Upper lobe of left lung (tissue), 6 donors: ENCODE data around the gene MPHOSPH9. TPM values are rescaled to one million over a fixed set of nuclear protein-coding genes. Genes with fewer than 3 reads are reported as not detected.

Experiments used
- ATAC-seq, 2 donors: fragments of 200-7000 bp; cut with Tn5 transposase; one replicate each; pipeline ENCODE4 v1.9.1; 2022; ENCODE audit warnings: mild to moderate bottlenecking in 2 of 2, moderate library complexity in 2 of 2; ENCODE audit not compliant: low FRiP score in 2 of 2
- DNase-seq, 2 donors: peaks; one replicate each; pipeline ENCODE4 v3.0.0-alpha.2; 2019 to 2020
- H3K27ac ChIP-seq, 4 donors: fragments of 200-600 bp; sonication (generic); one replicate each; pipeline ENCODE4 v1.5.1; 2016 to 2019
- H3K27me3 ChIP-seq, 4 donors: fragments of 200-600 bp; sonication (generic); one replicate each; pipeline ENCODE4 v1.5.1; 2017 to 2019
- H3K36me3 ChIP-seq, 4 donors: fragments of 200-600 bp; sonication (generic); one replicate each; pipeline ENCODE4 v1.5.1; 2016 to 2019
- H3K4me1 ChIP-seq, 4 donors: fragments of 200-600 bp; sonication (generic); one replicate each; pipeline ENCODE4 v1.5.1; 2018 to 2019
- H3K4me3 ChIP-seq, 4 donors: fragments of 200-600 bp; sonication (generic); one replicate each; pipeline ENCODE4 v1.5.1; 2017 to 2019; ENCODE audit warnings: mild to moderate bottlenecking in 2 of 4, moderate library complexity in 1 of 4
- H3K9me3 ChIP-seq, 4 donors: fragments of 200-600 bp; sonication (generic); one replicate each; pipeline ENCODE4 v1.5.1; 2018 to 2019
- EP300 ChIP-seq, 4 donors: sonication (generic); formaldehyde crosslinking; IDR thresholded peaks; one replicate each; pipeline ENCODE4 v1.5.1; 2017; ENCODE audit warnings: antibody characterized with exemption in 4 of 4, control low read depth in 2 of 4
- POLR2A ChIP-seq, 4 donors: fragments of 450-650 bp; IDR thresholded peaks; one replicate each; pipeline ENCODE4 v1.5.1; 2016 to 2017; ENCODE audit warnings: antibody characterized with exemption in 4 of 4, mild to moderate bottlenecking in 2 of 4
- POLR2AphosphoS5 ChIP-seq, 2 donors: sonication (generic); formaldehyde crosslinking; IDR thresholded peaks; one replicate each; pipeline ENCODE4 v1.5.1; 2017; ENCODE audit warnings: antibody characterized with exemption in 2 of 2
- WGBS, 2 donors: methylation state at CpG; one replicate each; pipeline ENCODE4 v1.1.5; 2017 to 2018; 5-methylcytosine and 5-hydroxymethylcytosine counted together
- total RNA-seq, 6 donors: library from RNA; depleted of rRNA in 4 of 6; stranded (reverse); fragments of >200 nt in 4 of 6; gene quantifications; one replicate each; pipeline versions ENCODE4 v1.1.0 to v1.2.1, GENCODE V29; 2016 to 2021
- TF ChIP-seq, protein P1 (sequence below), 6 experiments: fragments of 450-650 bp in 4 of 6; fragments of 200-600 bp in 2 of 6; sonication (generic) in 2 of 6; IDR thresholded peaks; one replicate each; pipeline ENCODE4 v1.5.1; 2016 to 2019; ENCODE audit warnings: antibody characterized with exemption in 6 of 6
- donor health status: DM: no; HTN: no; CAD: no; lungs with moderate emphysema.
- donor health status: DM: no; HTN: yes; CAD: no; lungs with severe emphysema.

MPHOSPH9 gene
- total RNA-seq, 6 donors from 2014 or later = 12.6 to 82.8 (median 17.6) TPM

DNA sequence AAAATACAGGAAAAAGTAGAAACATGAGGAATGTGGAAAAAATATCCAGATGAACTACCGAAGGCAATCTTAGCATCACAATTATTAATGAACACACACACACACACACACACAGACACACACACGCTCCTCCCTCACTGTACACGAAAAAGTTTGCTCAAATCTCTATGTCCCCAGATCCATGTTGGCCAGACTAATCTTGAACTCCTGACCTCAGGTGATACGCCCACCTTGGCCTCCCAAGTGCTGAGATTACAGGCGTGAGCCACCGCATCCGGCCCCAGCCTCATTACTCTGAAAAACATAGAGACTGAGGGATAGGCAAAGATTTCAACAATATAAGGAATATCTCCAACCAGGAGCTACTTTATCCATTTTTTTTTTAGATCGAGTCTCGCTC lies 99.2 kb downstream of the MPHOSPH9 start:
- H3K4me3 ChIP-seq = no peak overlapping the region
- 73 to 74% methylated on average over 9 of the region's 9 CpGs for WGBS, 2 donors
- no peaks in the 10 kb centered on the region for H3K27me3 ChIP-seq
- no peak for TF ChIP-seq POLR2AphosphoS5 (IDR thresholded peaks at IDR 0.05)
- TF ChIP-seq, protein P1, sequence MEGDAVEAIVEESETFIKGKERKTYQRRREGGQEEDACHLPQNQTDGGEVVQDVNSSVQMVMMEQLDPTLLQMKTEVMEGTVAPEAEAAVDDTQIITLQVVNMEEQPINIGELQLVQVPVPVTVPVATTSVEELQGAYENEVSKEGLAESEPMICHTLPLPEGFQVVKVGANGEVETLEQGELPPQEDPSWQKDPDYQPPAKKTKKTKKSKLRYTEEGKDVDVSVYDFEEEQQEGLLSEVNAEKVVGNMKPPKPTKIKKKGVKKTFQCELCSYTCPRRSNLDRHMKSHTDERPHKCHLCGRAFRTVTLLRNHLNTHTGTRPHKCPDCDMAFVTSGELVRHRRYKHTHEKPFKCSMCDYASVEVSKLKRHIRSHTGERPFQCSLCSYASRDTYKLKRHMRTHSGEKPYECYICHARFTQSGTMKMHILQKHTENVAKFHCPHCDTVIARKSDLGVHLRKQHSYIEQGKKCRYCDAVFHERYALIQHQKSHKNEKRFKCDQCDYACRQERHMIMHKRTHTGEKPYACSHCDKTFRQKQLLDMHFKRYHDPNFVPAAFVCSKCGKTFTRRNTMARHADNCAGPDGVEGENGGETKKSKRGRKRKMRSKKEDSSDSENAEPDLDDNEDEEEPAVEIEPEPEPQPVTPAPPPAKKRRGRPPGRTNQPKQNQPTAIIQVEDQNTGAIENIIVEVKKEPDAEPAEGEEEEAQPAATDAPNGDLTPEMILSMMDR (IDR thresholded peaks at IDR 0.05) = no peak
- no peak for TF ChIP-seq POLR2A (IDR thresholded peaks at IDR 0.05)
- no peak for TF ChIP-seq EP300 (IDR thresholded peaks at IDR 0.05)
- H3K27ac ChIP-seq = peak overlapping the region in 3 of 4 donors; percentile 46 to 86 (median 76)
- no peaks in the 10 kb centered on the region for H3K9me3 ChIP-seq
- no peaks in the 10 kb centered on the region for H3K36me3 ChIP-seq
- no peak for ATAC-seq
- peaks cover 12 to 47% (median 25%) of the 10 kb centered on the region in 4 donors for H3K4me1 ChIP-seq
- DNase-seq = no peak

DNA sequence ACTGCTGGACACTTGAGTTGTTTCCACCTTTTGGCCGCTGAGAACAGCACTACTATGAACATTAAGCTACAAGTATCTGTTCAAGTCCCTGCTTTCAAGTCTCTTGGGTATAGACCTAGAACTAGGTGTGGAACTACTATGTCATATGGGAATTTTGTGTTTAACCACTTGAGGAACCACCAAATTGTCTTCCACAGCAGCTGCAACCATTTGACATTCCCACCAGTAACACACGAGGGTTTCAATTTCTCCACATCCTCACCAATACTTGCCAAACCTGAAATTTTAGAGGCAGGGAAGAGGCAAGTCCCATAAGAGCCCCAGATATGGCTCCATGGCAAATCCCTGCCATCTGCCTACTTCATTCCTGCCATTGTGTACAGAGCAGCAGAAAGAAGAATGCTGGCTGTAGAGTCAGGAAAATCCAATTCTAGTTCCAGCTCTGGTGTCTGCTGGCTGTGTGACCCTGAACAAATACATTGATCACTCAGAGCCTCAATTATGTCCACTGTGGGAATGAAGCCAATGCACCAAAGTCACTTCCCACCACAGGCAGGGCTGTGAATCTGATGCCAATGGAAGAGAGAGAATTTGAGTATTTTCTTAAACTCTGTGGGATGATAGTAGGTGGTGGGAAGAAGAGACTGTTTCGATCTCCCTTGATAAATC lies 99.9 kb downstream of the MPHOSPH9 start:
- H3K4me3 ChIP-seq = no peak overlapping the region
- H3K27ac ChIP-seq = peak overlapping the region in 3 of 4 donors; percentile 46 to 86 (median 68)
- H3K27me3 ChIP-seq = no peaks in the 10 kb centered on the region
- TF ChIP-seq EP300 (IDR thresholded peaks at IDR 0.05) = no peak
- H3K9me3 ChIP-seq = no peaks in the 10 kb centered on the region
- H3K4me1 ChIP-seq = peaks cover 12 to 47% (median 25%) of the 10 kb centered on the region in 4 donors
- WGBS, 2 donors = 74 to 76% methylated on average over 3 of the region's 3 CpGs
- no peaks in the 10 kb centered on the region for H3K36me3 ChIP-seq
- DNase-seq (no peak), ATAC-seq (no peak)

DNA sequence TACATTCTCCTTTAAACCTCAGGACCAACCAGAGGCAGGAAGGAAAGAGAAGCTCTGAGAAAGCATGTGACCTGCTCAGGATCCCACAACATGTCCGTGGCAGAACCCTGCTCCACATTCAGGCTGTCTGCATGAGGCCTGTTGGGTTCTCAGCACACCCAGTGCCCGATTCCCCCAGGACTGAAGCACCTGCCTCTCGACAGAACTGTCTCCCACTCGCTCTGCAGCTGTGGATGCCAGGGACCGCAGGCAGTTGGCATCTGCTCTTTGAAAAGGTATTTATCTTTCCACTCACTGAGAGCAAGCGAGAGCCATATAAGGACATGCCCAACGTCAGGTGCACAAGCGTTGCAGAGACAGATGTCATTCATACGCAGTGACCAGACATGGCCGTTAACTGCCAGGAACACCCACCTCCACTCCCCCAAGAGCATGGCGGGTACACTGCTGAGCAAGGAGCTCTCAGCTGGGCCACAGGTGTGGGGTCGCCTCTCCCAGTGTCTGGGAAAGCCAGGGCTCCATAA lies 101.0 kb downstream of the MPHOSPH9 start:
- peak in 1 of 2 donors; percentile 77 for DNase-seq

DNA sequence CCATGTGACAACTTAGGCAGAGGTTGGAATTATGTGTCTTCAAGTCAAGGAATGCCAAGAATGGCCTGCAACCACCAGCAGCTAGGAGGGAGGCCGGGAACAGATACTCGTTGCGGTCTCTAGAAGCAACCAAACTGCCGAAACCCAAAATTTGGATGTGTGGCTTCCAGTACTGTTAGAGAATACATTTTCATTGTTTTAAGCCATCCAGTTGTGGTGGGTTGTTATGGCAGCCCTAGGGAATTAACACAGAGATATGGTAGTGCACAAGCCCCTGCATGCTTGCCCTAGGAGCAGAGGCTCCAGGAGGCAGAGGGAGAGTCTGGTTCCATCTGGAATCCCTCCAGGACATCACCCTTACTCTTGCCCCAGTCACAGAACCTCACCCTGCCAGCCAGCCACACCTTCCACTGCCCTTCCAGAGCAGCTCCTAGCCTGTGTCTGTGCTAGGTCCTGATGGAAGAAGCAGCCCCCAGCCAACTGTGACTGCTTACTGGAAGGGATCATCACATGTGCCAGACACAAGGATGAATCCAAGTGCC lies 101.6 kb downstream of the MPHOSPH9 start:
- ATAC-seq = peak in 1 of 2 donors; percentile 29
- TF ChIP-seq, protein P1 (IDR thresholded peaks at IDR 0.05) = no peak
- TF ChIP-seq EP300 (IDR thresholded peaks at IDR 0.05) (no peak), POLR2AphosphoS5 (IDR thresholded peaks at IDR 0.05) (no peak), POLR2A (IDR thresholded peaks at IDR 0.05) (no peak)
- WGBS, 2 donors = 89 to 92% methylated on average over 4 of the region's 4 CpGs
- H3K27ac ChIP-seq = peak overlapping the region in 3 of 4 donors; percentile 44 to 86 (median 68)
- peaks cover 17 to 48% (median 30%) of the 10 kb centered on the region in 4 donors for H3K4me1 ChIP-seq
- no peaks in the 10 kb centered on the region for H3K9me3 ChIP-seq
- no peak overlapping the region for H3K4me3 ChIP-seq
- no peaks in the 10 kb centered on the region for H3K36me3 ChIP-seq
- no peaks in the 10 kb centered on the region for H3K27me3 ChIP-seq
- no peak for DNase-seq

More for the DNA sequence above, 101.0 kb downstream of the MPHOSPH9 start:
- ATAC-seq = peak; percentile 18 to 84
- H3K27ac ChIP-seq = peak overlapping the region; percentile 29 to 86 (median 56)
- peak in 1 of 4 donors; percentile 52 for TF ChIP-seq POLR2A (IDR thresholded peaks at IDR 0.05)
- TF ChIP-seq POLR2AphosphoS5 (IDR thresholded peaks at IDR 0.05) = no peak
- TF ChIP-seq EP300 (IDR thresholded peaks at IDR 0.05) = peak in 1 of 4 donors; percentile 73
- no peaks in the 10 kb centered on the region for H3K9me3 ChIP-seq
- H3K4me3 ChIP-seq = no peak overlapping the region
- no peaks in the 10 kb centered on the region for H3K27me3 ChIP-seq
- 33 to 60% methylated on average over 11 to 12 of the region's 12 CpGs for WGBS, 2 donors
- H3K4me1 ChIP-seq = peaks cover 12 to 47% (median 27%) of the 10 kb centered on the region in 4 donors
- no peaks in the 10 kb centered on the region for H3K36me3 ChIP-seq

DNA sequence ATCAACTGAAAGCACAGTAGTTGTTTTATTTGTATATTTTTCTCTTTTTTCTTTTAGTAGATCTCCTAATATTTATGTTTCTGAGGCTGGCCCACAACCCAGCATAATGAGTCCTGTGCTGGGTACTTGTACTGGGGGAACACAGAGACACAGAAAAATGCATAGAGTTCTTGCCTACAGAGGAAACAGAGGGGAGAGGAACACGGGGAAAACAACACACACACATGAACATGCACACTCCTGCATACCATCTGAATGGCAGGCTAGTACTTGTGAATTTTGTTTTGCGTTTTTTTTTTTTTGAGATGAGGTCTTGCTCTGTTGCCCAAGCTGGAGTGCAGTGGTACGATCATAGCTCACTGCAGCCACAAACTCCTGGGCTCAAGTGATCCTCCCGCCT lies 103.3 kb downstream of the MPHOSPH9 start:
- no peak for DNase-seq
- Histone ChIP-seq H3K36me3 (no peaks in the 10 kb centered on the region), H3K4me1 (peaks cover 10 to 40% (median 30%) of the 10 kb centered on the region in 4 donors), H3K27me3 (no peaks in the 10 kb centered on the region), H3K9me3 (no peaks in the 10 kb centered on the region), H3K27ac (no peak overlapping the region), H3K4me3 (no peak overlapping the region)
- no peak for ATAC-seq
- 78 to 80% methylated on average over 4 of the region's 4 CpGs for WGBS, 2 donors
- TF ChIP-seq, protein P1 (IDR thresholded peaks at IDR 0.05) = no peak
- TF ChIP-seq POLR2AphosphoS5 (IDR thresholded peaks at IDR 0.05) (no peak), EP300 (IDR thresholded peaks at IDR 0.05) (no peak), POLR2A (IDR thresholded peaks at IDR 0.05) (no peak)
